Measurements from ENCODE around the gene TP53. TPM values are rescaled to one million over a fixed set of nuclear protein-coding genes. Genes with fewer than 3 reads are reported as not detected.

Gene TP53
- total RNA-seq, 1 experiment from 2014 or later, result 119 TPM

GRCh38 chr17:7709031-7709430 lies 21.7 kb upstream of the TP53 start:
- intact Hi-C loops (cut with micrococcal nuclease; ENCODE audit: unreplicated experiment), result no loop called here
- BruUV-seq (replicated peaks), result no TSS peak
- no peak overlapping the region for H3K4me3 Mint-ChIP-seq (ENCODE audit: low read depth, unreplicated experiment)
- H3K9me3 Mint-ChIP-seq (ENCODE audit: low read depth, unreplicated experiment), result no peaks in the 10 kb centered on the region
- TF ChIP-seq, protein P1, sequence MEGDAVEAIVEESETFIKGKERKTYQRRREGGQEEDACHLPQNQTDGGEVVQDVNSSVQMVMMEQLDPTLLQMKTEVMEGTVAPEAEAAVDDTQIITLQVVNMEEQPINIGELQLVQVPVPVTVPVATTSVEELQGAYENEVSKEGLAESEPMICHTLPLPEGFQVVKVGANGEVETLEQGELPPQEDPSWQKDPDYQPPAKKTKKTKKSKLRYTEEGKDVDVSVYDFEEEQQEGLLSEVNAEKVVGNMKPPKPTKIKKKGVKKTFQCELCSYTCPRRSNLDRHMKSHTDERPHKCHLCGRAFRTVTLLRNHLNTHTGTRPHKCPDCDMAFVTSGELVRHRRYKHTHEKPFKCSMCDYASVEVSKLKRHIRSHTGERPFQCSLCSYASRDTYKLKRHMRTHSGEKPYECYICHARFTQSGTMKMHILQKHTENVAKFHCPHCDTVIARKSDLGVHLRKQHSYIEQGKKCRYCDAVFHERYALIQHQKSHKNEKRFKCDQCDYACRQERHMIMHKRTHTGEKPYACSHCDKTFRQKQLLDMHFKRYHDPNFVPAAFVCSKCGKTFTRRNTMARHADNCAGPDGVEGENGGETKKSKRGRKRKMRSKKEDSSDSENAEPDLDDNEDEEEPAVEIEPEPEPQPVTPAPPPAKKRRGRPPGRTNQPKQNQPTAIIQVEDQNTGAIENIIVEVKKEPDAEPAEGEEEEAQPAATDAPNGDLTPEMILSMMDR (IDR thresholded peaks at IDR 0.05; ENCODE audit: unreplicated experiment), result no peak
- H3K36me3 Mint-ChIP-seq (ENCODE audit: insufficient read depth, unreplicated experiment), result no peaks in the 10 kb centered on the region
- H3K4me1 Mint-ChIP-seq (ENCODE audit: low read depth, unreplicated experiment), result no peaks in the 10 kb centered on the region
- H3K27ac Mint-ChIP-seq (ENCODE audit: unreplicated experiment), result no peak overlapping the region
- CTCF ChIA-PET, result no interaction called here
- peaks cover 98% of the 10 kb centered on the region for H3K27me3 Mint-ChIP-seq (ENCODE audit: unreplicated experiment)
- DNase-seq, result no peak

DNA sequence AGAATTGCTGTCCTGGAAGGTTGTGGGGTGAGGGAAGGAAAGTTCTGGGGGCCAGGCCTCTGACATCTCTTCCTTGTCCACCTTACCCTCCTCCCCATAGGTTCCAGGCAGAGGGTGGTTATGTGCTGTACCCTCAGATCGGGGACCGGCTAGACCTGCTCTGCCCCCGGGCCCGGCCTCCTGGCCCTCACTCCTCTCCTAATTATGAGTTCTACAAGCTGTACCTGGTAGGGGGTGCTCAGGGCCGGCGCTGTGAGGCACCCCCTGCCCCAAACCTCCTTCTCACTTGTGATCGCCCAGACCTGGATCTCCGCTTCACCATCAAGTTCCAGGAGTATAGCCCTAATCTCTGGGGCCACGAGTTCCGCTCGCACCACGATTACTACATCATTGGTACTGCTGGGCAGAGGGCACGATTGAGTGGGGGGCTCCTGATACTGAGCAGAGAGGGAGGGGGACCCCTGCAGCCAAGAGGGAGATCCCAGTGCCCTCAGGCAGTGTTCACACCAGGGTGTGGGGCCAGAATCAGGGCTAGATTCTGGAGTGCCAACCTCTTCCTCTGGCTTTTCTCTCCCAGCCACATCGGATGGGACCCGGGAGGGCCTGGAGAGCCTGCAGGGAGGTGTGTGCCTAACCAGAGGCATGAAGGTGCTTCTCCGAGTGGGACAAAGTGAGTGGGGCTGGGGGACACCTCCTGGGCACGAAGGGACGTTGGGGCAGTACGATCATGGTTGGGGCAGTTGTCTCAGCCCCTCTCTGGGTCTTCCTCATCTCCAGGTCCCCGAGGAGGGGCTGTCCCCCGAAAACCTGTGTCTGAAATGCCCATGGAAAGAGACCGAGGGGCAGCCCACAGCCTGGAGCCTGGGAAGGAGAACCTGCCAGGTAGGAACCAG lies 20.8 kb upstream of the TP53 start:
- no TSS peak for BruUV-seq (replicated peaks)
- intact Hi-C loops (cut with micrococcal nuclease; ENCODE audit: unreplicated experiment), result no loop called here
- no peaks in the 10 kb centered on the region for H3K4me1 Mint-ChIP-seq (ENCODE audit: low read depth, unreplicated experiment)
- peaks cover 8% of the 10 kb centered on the region for H3K36me3 Mint-ChIP-seq (ENCODE audit: insufficient read depth, unreplicated experiment)
- peaks cover 96% of the 10 kb centered on the region for H3K27me3 Mint-ChIP-seq (ENCODE audit: unreplicated experiment)
- H3K27ac Mint-ChIP-seq (ENCODE audit: unreplicated experiment), result no peak overlapping the region
- H3K4me3 Mint-ChIP-seq (ENCODE audit: low read depth, unreplicated experiment), result no peak overlapping the region
- H3K9me3 Mint-ChIP-seq (ENCODE audit: low read depth, unreplicated experiment), result no peaks in the 10 kb centered on the region
- DNase-seq, result no peak
- TF ChIP-seq, protein P1 (IDR thresholded peaks at IDR 0.05; ENCODE audit: unreplicated experiment), result no peak
- CTCF ChIA-PET, result no interaction called here

DNA sequence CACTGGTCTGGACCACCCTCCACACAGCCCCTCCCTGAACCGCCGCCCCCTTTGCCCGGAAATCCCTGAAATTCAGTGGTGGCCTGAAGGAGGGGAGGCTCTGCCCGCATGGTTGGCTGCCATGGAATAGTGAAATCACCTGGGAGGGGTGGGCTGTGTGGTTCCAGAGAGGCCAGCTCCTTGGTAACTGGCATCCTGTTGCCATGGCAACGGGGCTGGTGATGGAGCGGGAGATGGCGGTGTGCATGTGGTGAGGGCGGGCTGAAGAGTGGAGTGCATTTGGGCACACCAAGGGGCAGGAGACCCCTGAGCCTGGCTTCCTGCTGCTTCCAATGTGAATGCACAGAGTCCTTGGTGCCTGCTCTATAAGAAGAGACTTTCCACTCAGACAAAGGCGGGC lies 20.2 kb upstream of the TP53 start:
- CTCF ChIA-PET, result no interaction called here
- H3K36me3 Mint-ChIP-seq (ENCODE audit: insufficient read depth, unreplicated experiment), result peaks cover 8% of the 10 kb centered on the region
- DNase-seq, result no peak
- TF ChIP-seq, protein P1 (IDR thresholded peaks at IDR 0.05; ENCODE audit: unreplicated experiment), result no peak
- H3K9me3 Mint-ChIP-seq (ENCODE audit: low read depth, unreplicated experiment), result no peaks in the 10 kb centered on the region
- BruUV-seq (replicated peaks), result no TSS peak
- H3K4me1 Mint-ChIP-seq (ENCODE audit: low read depth, unreplicated experiment), result no peaks in the 10 kb centered on the region
- no peak overlapping the region for H3K27ac Mint-ChIP-seq (ENCODE audit: unreplicated experiment)
- H3K4me3 Mint-ChIP-seq (ENCODE audit: low read depth, unreplicated experiment), result no peak overlapping the region
- peaks cover 90% of the 10 kb centered on the region for H3K27me3 Mint-ChIP-seq (ENCODE audit: unreplicated experiment)
- intact Hi-C loops (cut with micrococcal nuclease; ENCODE audit: unreplicated experiment), result no loop called here

- Mint-ChIP-seq H3K27ac (ENCODE audit: unreplicated experiment) (no peak overlapping the region), H3K4me3 (ENCODE audit: low read depth, unreplicated experiment) (no peak overlapping the region)
- CTCF ChIA-PET, result no interaction called here
These were observed 19.5 kb upstream of the TP53 start for GRCh38 chr17:7706631-7707354.

More at GRCh38 chr17:7706631-7707354, 19.5 kb upstream of the TP53 start:
- Mint-ChIP-seq H3K4me1 (ENCODE audit: low read depth, unreplicated experiment) (no peaks in the 10 kb centered on the region), H3K9me3 (ENCODE audit: low read depth, unreplicated experiment) (no peaks in the 10 kb centered on the region), H3K27me3 (ENCODE audit: unreplicated experiment) (peaks cover 83% of the 10 kb centered on the region), H3K36me3 (ENCODE audit: insufficient read depth, unreplicated experiment) (peaks cover 8% of the 10 kb centered on the region)
- intact Hi-C loops (cut with micrococcal nuclease; ENCODE audit: unreplicated experiment), result no loop called here
- TF ChIP-seq, protein P1 (IDR thresholded peaks at IDR 0.05; ENCODE audit: unreplicated experiment), result no peak
- no peak for DNase-seq
- BruUV-seq (replicated peaks), result no TSS peak

Measured in Calu3 (cell line).